OCI-LY3 (cell line): ENCODE measurements around the gene MAP4K3.

Source experiments
- EZH2phosphoT487 ChIP-seq: fragments of 200-600 bp; shearing (Covaris generic); IDR thresholded peaks from 2 replicates; pipeline ENCODE4 v1.6.1; 2018; ENCODE audit warnings: antibody characterized with exemption, mixed run types, low read depth
- TF ChIP-seq, protein P1 (sequence below): fragments of 200-600, 300-600 bp; sonication (generic); IDR thresholded peaks from 2 replicates; pipeline ENCODE4 v1.5.1; 2014; ENCODE audit warnings: antibody characterized with exemption, low read length, low read depth

GRCh38 chr2:39240758-39241157, 196.3 kb downstream of the MAP4K3 start:
- no peak for TF ChIP-seq EZH2phosphoT487
- TF ChIP-seq, protein P1, sequence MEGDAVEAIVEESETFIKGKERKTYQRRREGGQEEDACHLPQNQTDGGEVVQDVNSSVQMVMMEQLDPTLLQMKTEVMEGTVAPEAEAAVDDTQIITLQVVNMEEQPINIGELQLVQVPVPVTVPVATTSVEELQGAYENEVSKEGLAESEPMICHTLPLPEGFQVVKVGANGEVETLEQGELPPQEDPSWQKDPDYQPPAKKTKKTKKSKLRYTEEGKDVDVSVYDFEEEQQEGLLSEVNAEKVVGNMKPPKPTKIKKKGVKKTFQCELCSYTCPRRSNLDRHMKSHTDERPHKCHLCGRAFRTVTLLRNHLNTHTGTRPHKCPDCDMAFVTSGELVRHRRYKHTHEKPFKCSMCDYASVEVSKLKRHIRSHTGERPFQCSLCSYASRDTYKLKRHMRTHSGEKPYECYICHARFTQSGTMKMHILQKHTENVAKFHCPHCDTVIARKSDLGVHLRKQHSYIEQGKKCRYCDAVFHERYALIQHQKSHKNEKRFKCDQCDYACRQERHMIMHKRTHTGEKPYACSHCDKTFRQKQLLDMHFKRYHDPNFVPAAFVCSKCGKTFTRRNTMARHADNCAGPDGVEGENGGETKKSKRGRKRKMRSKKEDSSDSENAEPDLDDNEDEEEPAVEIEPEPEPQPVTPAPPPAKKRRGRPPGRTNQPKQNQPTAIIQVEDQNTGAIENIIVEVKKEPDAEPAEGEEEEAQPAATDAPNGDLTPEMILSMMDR = no peak
